HG03064 (cell line): Measurements from ENCODE around the gene TPSB2.

Experiments
- ATAC-seq: cut with Tn5 transposase; IDR thresholded peaks from one replicate; pipeline ENCODE4 v1.9.1; 2021; ENCODE audit warnings: low read depth; ENCODE audit not compliant: unreplicated experiment

Gene TPSB2

DNA sequence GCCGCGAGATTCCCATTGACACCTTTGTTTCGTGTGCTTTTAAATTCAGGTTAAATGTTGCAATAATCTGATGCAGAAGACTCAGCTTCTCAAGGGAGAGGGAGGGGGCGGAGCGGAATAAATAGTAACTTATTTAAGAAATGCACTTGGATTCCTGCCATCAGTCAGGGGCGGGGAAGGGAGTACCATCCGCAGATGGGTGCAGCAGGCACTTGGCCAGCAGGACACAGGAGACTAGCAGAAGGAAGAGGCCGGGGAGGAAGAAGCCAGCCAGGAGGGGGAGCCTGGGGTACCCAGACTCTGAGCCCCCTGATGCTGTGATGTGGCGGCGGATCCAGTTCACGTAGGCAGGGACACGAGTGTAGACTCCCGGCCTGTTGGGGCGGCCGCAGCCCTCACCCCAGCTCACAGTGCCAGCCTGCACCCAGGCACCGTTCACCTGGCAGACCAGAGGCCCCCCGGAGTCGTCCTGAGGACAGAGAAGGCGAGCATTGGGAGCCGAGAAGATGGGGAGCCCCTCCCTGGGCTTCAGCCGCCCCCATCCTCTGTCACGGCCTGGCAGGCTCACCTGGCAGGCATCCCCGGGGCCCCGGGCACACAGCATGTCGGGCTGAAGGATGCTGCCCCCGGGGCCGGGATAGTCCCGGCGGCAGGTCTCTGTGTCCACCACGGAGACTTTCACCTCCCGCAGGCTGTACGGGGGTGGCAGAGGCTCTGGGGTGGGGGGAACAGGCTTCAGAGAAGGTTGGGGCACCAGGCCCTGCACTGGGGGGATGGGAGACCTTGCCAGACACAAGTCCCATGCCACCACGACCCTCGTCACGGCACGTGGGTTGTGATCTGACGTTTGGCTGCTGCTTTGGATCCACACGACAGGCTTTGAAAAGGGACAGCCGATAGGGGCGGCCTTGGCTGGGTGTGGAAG is 8.1 kb downstream of the TPSB2 start:
- ATAC-seq, result no peak

DNA sequence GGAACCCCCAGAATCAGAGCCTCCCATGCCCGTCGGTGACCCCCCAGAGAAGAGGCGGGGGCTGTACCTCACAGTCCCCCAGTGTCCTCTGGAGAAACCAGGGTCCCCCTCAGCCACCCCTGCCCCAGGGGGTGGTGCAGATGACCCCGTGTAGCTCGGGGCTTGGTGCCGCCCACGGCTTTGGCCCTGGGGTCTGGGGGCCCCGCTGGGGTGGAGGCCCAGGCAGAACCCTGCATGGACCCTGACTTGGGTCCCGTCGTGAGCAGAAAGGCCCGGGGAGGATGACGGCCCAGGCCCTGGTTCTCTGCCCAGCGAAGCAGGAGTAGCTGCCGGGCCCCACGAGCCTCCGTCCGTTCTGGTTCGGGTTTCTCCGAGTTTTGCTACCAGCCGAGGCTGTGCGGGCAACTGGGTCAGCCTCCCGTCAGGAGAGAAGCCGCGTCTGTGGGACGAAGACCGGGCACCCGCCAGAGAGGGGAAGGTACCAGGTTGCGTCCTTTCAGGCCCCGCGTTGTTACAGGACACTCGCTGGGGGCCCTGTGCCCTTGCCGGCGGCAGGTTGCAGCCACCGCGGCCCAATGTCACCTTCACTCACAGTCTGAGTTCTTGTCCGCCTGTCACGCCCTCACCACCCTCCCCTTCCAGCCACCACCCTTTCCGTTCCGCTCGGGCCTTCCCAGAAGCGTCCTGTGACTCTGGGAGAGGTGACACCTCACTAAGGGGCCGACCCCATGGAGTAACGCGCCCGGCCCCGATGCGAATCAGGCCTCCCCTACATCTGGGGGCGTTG is 8.9 kb downstream of the TPSB2 start:
- ATAC-seq, result no peak

GRCh38 chr16:1220098-1220728 is 9.8 kb downstream of the TPSB2 start:
- no peak for ATAC-seq

DNA sequence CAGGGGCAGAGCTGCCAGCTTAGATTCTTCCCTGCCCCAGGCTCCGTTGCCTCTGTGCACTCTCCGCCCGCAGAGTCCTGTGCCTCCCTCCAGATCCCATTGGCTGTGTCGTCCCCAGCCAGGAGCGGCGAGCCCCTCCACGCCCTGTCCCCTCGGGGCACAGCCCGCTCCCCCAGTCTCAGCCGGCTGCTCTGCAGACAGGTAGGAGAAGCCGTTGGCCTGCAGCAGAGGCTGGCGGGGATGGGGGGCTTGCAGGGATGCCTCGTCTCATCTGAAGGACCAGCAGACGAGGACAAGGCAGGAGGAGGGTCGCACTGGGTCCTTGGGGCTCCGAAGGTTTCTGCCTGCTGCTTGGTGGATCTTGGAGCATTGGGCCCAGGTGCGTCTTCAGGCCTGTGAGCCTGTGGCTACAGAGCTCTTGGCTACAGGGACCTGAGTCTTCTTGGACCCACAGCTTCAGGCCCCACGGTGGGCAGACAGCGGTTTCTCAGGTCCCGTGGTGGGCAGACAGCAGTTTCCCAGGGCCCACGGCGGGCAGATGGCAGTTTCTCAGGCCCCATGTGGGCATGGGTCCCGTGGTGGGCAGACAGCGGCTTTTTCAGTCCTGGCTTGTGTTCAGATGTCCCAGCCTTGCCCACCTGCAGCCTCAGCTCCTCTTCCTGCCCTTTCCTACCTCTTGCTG is 10.9 kb downstream of the TPSB2 start:
- ATAC-seq, result no peak

DNA sequence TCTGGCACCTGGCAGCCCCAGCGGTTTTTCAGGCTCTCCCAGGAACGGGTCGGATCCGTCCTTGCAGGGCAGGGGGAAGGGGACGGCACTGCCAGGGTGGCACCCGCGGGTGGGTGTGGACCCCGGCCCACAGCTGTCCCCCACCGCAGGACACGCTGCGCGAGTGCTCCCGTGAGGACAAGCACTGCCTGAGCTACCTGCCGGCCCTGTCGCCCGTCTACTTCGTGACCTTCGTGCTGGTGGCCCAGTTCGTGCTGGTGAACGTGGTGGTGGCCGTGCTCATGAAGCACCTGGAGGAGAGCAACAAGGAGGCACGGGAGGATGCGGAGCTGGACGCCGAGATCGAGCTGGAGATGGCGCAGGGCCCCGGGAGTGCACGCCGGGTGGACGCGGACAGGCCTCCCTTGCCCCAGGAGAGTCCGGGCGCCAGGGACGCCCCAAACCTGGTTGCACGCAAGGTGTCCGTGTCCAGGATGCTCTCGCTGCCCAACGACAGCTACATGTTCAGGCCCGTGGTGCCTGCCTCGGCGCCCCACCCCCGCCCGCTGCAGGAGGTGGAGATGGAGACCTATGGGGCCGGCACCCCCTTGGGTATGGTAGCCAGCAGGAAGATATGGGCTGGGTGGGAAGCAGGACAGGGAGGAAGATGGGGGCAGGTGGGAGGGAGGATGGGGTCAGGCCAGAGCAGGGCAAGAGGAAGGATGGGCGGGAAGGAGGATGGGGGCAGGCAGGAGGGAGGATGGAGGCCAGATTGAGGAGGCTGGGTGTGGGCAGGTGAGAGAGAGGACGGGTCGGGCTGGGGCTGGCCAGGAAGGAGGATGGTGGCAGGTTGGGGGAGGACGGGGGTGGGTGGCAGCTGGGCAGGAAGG is 11.7 kb downstream of the TPSB2 start:
- ATAC-seq, result no peak

- ATAC-seq, result no peak
Observed at GRCh38 chr16:1217526-1217925, 12.5 kb downstream of the TPSB2 start.

DNA sequence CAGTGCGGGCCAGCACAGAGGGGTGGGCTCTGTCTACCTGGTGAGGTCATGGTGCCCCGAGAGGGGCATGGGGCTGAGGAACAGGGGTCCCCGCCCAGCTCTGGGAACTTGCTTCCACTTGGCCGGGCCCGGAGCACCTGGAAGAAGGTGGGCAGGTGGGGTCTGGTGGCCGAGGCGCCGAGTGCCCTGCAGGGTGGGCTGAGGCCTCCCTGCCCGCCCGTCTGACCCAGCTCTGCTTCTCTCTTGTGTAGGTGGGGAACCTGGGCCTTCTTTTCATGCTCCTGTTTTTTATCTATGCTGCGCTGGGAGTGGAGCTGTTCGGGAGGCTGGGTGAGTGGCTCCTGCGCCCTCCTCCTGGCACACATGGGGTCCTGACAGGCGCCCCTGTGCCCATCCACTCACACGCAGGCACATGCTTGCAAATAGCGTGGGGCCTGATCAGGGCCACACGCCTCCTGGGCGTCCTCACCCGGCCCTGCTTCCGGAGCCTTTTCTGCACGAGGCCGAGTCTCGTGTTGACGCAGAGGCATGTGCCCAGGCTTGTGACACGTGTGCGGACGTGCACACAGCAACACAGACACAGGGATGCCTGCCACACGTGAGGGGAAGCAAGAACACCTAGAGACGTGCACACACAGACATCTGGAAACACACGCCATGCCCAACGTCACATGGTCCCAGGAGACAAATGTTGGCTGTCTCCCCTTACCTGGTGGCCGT is 13.1 kb downstream of the TPSB2 start:
- ATAC-seq, result no peak

DNA sequence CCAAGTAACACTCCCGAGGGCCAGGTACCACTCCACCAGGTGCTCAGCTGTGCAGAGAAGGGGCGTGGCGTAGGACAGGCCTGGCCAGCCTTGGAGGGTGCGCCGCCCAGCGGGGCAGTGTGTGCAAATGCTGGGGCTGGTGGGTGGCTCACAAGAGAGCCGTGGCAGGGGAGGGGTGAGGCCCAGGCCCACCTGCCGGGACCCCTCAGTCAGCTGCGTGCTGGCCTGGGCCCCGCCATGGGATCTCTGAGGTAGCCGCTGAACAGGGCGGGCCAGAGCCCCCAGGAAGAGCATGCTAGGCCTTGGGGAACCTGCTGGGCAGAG is 13.7 kb downstream of the TPSB2 start:
- no peak for ATAC-seq

DNA sequence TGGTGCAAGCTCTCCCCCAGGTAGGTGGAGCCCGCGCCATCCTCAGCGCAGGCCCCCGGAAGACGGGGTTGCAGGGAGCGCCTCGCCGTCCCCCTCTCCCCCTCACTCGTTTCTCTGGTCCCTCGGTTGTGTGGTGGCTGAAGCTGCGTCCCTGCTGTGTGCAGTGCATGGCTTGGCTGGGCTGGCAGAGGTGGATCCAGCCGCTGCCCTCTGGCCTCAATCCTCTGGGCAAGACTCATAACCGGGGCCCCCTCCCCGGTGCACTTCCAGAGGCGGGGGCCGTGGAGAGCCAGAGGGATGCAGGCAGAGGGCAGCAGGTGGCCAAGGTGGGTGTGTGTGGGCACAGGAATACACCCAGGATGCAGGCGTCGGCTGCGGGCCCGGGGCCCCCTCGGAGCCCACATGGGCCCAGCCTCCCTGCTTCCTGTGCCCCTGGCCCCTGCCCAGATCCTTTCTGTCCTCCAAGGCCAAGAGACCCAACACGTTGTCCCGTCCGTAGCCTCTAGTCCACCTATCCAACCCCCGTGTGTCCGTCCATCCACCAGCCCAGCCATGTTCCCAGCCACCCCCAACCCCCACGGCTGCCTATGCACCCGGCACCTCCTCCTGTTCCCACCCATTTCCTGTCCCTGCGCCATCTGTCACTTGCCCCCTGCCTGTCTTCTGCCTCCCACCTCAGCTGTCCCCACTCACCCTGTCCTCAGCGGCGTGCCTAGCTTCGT is 14.2 kb downstream of the TPSB2 start:
- no peak for ATAC-seq

DNA sequence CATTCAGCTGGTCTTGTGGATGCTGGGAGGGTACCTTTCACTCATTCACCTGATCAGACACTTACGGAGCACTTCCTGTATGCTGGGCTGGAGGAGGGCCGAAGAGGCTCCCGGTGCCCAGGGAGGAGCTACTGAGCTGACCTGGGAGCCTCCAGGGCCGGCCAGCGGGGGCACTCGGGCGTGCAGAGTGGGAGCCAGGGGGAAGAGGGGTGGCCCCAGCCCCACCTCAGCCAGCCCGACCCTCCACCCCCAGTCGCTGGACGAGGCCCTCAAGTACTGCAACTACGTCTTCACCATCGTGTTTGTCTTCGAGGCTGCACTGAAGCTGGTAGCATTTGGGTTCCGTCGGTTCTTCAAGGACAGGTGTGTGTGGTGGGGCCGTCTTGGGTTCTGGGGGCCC is 15.3 kb downstream of the TPSB2 start:
- ATAC-seq, result no peak

- no peak for ATAC-seq
Observed at GRCh38 chr16:1213796-1214372, 16.1 kb downstream of the TPSB2 start.

DNA sequence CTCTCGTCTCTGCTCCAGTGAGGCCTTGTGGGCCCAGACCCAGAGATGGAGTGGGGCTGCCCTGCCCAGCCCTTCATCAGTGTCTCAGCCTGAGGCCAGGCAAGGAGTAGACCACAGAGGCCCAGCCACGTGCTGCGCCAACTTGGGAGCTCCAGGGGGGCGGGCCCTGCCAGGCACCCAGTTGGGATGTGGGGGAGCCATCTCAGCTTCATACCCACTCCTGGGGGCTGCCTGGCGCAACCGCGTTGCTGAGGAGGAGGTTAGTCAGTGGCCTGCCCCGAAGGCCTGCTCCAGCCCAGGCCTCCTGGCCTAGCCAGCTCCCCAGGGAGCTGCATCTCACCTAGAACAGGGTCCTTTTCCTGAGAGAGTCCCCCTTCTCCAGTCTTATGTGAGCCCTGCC is 16.8 kb downstream of the TPSB2 start:
- ATAC-seq, result no peak

DNA sequence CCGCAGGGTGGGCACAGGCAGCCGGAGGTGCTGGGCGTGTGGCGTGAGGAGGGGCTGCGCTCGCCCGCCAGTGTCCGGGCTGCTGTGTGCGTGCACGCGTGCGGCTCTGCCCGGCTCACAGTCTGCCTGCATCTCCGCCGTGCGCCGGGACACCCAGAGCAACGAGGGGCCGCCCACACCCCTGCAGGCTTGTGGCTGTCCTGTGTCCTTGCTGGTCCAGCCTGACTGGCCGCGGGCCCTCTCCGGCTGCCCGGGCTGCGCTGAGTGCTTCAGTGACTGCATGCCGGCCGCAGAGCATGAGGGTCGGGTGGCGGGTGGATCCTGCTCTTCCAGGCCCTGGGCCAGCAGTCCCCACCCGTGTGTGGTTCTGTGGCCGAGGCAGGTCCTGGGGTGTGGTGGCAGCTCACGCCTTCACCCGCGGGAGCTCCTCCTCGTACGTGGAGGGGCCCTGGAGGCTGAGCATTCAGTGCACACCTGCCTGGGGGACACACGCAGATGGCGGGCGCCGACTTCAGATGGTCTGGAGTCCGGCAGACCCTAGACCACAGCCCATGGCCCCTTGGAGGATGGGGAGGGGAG is 17.3 kb downstream of the TPSB2 start:
- no peak for ATAC-seq

DNA sequence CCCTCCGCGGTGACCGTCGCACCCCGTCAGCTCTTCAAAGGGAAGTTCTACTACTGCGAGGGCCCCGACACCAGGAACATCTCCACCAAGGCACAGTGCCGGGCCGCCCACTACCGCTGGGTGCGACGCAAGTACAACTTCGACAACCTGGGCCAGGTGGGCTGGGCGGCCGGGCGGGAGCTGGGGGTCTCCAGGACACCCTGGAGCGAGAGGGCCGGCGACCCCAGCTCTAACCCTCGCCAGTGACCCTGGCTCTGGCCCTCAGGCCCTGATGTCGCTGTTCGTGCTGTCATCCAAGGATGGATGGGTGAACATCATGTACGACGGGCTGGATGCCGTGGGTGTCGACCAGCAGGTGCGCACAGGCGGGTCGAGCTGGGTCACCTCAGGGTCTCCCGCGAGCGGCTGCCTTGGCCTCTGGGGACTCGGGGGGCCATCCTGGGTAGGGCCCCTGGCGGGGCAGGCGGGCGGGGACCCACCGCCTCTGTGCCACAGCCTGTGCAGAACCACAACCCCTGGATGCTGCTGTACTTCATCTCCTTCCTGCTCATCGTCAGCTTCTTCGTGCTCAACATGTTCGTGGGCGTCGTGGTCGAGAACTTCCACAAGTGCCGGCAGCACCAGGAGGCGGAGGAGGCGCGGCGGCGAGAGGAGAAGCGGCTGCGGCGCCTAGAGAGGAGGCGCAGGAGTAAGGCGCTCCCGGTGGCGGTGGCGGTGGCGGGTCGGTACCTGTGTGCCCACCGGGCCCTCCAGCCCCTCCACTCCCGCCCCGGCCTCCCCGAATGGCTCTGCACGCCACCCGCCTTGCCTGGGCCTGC is 18.3 kb downstream of the TPSB2 start:
- ATAC-seq, result no peak

DNA sequence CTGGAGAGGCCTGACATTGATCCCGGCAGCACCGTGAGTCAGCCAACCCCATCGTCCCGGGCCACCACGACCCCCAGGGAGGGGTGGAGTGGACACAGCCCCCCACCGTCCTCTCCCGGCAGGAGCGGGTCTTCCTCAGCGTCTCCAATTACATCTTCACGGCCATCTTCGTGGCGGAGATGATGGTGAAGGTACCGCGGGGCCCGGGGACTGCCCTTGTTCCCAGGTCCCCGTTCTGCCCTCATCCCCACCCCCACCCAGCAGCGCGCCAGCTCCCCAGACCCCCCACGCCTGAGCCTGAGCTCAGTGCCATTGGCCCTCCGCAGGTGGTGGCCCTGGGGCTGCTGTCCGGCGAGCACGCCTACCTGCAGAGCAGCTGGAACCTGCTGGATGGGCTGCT is 19.5 kb downstream of the TPSB2 start:
- no peak for ATAC-seq

DNA sequence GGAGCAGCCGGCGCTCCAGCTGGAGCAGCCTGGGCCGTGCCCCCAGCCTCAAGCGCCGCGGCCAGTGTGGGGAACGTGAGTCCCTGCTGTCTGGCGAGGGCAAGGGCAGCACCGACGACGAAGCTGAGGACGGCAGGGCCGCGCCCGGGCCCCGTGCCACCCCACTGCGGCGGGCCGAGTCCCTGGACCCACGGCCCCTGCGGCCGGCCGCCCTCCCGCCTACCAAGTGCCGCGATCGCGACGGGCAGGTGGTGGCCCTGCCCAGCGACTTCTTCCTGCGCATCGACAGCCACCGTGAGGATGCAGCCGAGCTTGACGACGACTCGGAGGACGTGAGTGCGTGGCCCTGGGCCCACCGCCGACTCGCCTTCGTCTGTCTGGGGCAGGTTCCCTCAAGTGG is 20.9 kb downstream of the TPSB2 start:
- no peak for ATAC-seq

DNA sequence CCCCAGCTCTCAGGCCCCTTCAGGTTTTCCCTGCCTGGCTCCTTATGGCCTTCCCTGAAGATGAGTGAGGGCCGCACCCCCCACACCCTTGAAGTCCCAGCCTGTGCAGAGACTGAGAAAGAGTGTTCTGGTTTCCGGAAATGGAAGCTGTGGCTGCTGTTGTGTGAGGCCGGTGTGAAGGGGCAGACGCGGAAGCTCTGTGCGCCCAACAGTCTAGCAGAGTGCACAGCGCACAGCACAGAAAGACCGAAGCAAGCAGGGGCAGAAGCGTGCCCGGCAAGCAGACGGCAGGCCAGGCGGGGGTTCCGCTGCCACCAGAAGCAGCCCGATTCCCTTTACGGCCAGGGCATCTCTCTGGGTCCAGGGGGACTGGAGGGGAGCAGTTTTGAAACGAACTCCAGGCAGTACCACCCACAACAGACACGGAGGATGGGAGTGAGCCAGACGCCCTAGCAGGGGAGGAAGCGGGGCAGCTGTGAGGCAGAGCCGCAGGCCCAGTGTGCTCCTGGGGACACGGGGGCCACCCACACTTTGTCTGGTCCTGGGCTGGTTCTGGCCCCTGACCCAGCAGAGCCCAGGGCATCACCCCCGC is 21.6 kb downstream of the TPSB2 start:
- ATAC-seq, result no peak
